ENCODE measurements around the gene DNASE2.
"Not testable (repeated sequence)": the region's sequence is repeated elsewhere in the genome, so short reads cannot be mapped to it uniquely, and the experiment has no call there.

Gene DNASE2

GRCh38 chr19:12864721-12865715, 16.2 kb downstream of the DNASE2 start:
- DNase-seq (ENCODE audit: low read depth) = no peak

GRCh38 chr19:12864143-12864542, 17.1 kb downstream of the DNASE2 start:
- no peak for DNase-seq (ENCODE audit: low read depth)

GRCh38 chr19:12859546-12859945, 21.7 kb downstream of the DNASE2 start:
- no peak for DNase-seq (ENCODE audit: low read depth)

- no peak for DNase-seq (ENCODE audit: low read depth)
Measured at GRCh38 chr19:12858041-12858928, 23.0 kb downstream of the DNASE2 start.

- DNase-seq (ENCODE audit: low read depth) = no peak
Measured at GRCh38 chr19:12856653-12857052, 24.6 kb downstream of the DNASE2 start.

- peak; percentile 56 for DNase-seq (ENCODE audit: low read depth)
Measured at GRCh38 chr19:12847159-12848139, 33.8 kb downstream of the DNASE2 start.

- DNase-seq (ENCODE audit: low read depth) = not testable (repeated sequence)
Measured at GRCh38 chr19:12846613-12847012, 34.6 kb downstream of the DNASE2 start.

GRCh38 chr19:12843999-12844732, 37.1 kb downstream of the DNASE2 start:
- DNase-seq (ENCODE audit: low read depth) = no peak

GRCh38 chr19:12843328-12843727, 37.9 kb downstream of the DNASE2 start:
- DNase-seq (ENCODE audit: low read depth) = no peak

- no peak for DNase-seq (ENCODE audit: low read depth)
Measured at GRCh38 chr19:12842511-12842910, 38.7 kb downstream of the DNASE2 start.

GRCh38 chr19:12841094-12841493, 40.2 kb downstream of the DNASE2 start:
- DNase-seq (ENCODE audit: low read depth) = no peak

- DNase-seq (ENCODE audit: low read depth) = peak; percentile 47
Measured at GRCh38 chr19:12840091-12841079, 40.9 kb downstream of the DNASE2 start.

GRCh38 chr19:12838886-12839756, 42.1 kb downstream of the DNASE2 start:
- DNase-seq (ENCODE audit: low read depth) = no peak

GRCh38 chr19:12838182-12838885, 42.9 kb downstream of the DNASE2 start, which contains the start of gene MAST1:
Gene MAST1, plus strand, starts transcription at chr19:12838515. Its CDS starts 58 bp downstream, at chr19:12838573.
- DNase-seq (ENCODE audit: low read depth) = no peak

- no peak for DNase-seq (ENCODE audit: low read depth)
Measured at GRCh38 chr19:12837225-12837624, 44.0 kb downstream of the DNASE2 start.

GRCh38 chr19:12836529-12836863, 44.8 kb downstream of the DNASE2 start:
- DNase-seq (ENCODE audit: low read depth) = no peak

- DNase-seq (ENCODE audit: low read depth) = no peak
Measured at GRCh38 chr19:12834976-12835757, 46.1 kb downstream of the DNASE2 start.
